ENCODE results near the gene TMEM119.
"Not testable (repeated sequence)": the region's sequence is repeated elsewhere in the genome, so short reads cannot be mapped to it uniquely, and the experiment has no call there.

TMEM119 gene

DNA sequence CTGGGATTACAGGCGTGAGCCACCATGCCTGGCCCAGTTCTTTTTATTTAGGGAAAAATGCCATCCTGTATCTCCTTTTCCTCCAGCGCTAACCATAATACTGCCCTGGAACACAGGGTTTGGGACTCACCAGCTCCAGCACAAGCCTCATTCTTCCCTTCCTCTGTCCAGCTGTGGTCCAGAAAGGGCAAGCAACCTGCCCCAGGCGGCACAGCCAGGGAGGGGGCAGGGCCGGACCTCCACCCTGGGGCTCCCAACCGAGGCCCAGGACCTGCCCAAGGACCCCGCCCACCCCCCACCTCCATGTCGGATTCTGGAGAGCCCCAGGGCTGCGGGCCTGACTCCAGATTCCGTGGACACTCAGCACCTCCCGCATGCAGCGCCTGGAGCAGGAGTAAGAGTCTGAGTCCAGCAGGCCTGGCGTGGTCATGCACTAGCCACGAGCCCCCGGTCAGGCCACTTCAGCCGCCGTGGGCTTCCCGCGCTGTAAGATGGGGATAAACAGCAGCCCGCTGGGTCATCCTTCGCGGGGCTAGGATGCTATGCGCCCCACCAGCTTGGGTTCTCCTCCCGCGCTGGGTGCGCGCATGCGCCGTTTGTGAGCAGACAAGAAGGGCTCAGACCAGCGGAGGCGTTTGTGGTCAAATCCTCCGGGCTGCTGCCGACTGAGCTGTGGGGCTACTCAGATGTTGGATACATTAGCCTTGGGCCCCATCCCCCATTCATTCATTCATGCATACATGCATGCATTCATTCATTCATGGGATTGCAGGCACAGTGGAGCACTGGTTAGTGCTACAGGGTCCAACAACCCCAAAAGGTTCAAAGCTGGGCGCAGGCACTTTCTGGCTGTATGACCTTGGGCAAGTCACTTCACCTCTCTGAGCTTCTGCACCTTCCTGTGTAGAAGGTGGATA, 16.3 kb downstream of the TMEM119 start:
- DNase-seq: no peak

DNA sequence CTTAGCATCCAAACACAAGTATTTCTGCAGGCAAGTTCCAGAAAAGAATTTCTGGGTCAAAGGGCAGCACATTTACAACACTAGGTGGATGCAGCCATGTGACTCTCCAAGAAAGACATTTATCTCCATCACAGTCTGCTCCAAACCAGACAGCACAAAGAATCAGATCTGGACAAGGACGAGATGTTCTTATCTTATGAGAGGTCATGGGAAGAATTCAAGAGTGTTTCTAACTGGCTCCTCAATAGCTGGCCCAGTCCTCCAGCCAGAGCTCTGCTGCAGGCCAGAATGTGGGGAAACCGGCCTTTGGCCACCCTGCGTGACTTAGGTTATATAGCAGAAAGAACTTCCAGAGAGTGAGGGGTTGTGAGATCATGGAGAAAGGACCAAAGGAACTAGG, 17.4 kb downstream of the TMEM119 start:
- DNase-seq: no peak

DNA sequence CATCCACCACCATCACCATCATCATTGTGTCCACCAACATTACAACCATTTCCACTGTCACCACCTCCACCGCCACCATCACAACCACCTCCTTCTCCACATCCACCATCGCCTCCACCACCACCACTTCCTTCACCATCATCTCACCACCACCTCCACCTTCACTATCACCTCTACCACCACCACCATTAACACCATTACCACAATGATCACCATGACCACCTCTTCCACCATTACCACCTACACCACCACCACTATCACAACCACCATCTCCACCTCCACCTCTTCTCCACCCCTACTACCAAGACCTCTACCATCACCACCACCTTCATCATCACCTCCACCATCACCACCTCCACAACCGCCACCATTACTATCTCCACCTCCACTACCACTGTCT, 19.1 kb downstream of the TMEM119 start:
- DNase-seq: no peak

DNA sequence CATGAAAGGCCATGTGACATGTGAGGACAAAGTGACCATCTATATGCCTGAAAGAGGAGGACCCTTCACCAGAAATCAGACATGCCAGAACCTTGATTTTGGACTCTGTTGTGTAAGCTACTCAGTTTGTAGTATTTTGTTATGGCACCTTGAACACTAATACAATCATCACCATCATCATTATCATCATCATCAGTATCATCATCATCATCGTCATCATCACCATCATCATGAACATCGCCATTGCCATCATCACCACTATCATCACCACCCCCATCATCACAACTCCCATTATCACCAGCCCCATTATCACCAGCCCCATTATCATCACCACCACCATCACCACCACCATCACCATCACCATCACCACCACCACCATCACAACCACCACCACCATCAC, 19.6 kb downstream of the TMEM119 start:
- DNase-seq: no peak

DNA sequence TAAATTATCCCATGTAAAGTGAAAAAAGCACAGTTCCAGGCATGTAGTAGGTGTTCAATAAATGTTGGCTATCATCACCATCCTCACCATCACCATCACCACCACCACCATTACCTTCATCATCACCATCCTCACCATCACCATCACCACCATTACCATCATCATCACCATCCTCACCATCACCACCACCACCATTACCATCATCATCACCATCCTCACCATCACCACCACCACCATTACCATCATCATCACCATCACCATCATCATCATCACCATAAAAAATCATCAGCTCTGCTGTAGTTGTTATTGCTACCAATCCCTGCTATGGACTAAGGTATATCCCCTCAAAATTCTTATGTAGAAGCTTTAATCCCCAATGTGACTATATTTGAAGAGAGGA, 20.4 kb downstream of the TMEM119 start:
- DNase-seq: no peak

DNA sequence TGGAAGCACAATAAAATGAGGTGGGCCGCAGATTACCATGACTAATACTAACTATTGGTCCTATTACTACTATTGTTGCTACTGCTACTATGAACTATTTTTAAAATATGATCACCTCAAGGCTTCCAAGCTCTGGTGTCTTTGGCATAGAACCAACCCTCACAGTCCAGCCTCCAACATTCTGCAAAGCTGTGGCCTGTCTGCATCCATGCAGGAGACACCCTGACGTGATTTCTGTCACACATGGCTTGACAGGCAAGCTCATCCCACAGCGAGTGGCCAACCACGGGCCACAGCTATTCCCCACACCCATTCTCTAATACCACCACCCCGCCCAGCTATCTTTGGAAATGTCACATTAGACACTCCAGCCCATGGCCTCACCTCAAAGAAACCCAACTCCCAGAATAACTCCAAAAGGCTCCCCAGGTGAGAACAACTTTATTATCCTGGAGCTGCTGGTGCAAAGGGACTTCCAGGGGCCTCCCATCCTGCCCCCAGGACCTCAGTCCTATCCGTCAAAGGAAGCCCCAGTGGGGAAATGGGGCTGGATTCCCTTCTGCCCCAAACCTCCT, 21.1 kb downstream of the TMEM119 start:
- DNase-seq: no peak

DNA sequence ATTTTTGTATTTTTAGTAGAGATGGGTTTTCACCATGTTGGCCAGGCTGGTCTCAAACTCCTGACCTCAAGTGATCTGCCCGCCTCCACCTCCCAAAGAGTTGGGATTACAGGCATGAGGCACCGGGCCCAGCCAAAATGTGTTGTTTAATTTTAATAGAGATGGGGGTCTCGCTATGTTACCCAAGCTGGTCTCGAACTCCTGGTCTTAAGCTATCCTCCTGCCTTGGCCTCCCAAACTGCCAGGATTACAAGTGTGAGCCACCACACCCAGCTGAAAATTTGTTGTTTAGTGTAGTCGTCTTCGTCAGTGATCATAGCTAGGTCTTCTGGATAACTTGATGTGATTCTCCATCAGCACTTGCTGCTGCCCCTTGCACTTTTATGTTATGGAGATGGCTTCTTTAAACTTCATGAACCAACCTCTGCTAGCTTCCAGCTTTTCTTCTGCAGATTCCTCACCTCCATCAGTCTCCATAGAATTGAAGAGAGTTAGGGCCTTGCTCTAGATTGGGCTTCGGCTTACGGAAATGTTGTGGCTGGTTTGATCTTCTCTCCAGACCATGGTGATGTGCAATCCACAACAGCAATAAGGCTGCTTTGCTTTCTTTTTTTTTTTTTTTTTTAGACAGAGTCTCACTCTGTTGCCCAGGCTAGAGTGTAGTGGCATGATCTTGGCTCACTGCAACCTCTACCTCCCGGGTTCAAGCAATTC, 22.5 kb downstream of the TMEM119 start:
- no peak for DNase-seq

DNA sequence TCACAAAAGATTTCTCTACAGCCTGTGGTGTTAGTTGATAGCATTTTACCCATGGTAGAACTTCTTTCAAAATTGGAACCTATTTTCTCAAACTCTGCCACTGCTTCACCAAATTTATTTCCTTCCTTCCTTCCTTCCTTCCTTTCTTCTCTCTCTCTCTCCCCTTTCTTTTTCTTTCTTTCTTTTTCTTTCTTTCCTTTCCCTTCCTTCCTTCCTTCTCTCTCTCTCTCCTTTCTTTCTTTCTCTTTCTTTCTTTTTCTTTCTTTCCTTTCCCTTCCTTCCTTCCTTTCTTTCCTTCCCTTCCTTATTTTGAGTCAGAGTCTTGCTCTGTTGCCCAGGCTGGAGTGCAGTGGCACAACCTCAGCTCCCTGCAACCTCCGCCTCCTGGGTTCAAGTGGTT, 23.6 kb downstream of the TMEM119 start:
- DNase-seq: not testable (repeated sequence)

DNA sequence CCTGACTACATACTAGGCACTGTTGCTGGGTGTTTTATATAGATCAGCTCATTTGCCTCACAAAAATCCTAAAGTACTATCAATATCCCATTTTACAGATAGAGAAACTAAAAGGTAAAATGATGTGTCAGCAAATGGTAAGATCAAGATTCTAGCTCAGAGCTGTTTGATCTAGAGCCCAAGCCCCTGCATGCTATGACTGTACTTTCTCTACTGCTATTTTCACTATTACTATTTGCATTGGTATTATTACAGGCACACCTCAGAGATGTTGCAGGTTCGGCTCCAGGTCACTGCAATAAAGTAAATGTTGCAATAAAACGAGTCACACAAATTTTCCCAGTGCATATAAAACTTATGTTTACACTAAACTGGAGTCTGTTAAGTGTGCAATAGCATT, 24.6 kb downstream of the TMEM119 start:
- DNase-seq: no peak

DNA sequence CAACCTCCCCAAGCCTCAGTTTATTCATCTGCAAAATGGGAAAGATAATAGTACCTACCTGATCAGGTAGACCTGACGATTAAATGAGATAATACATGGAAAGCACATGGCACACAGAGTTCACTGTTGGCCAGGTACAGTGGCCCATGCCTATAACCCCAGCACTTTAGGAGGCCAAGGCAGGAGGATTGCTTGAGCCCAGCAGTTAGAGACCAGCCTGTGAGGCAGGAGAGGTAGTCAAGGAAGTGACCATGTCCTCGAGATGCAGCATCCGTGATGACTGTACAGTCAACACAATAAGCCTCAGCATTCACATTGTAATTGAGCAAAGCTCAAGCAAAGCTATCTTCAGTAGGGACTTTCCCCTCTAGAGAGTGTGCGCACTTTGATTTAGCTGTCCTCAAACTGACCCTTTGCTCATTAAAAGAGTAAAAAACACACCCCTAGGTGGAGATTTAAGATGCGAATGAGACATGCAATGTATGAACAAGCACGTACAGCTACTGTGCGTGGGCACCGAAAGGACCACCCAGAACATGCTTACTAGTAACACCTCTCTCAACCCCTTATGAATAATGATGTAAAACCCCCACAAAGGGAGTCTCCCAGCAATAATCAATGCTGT, 25.6 kb downstream of the TMEM119 start:
- DNase-seq: no peak

DNA sequence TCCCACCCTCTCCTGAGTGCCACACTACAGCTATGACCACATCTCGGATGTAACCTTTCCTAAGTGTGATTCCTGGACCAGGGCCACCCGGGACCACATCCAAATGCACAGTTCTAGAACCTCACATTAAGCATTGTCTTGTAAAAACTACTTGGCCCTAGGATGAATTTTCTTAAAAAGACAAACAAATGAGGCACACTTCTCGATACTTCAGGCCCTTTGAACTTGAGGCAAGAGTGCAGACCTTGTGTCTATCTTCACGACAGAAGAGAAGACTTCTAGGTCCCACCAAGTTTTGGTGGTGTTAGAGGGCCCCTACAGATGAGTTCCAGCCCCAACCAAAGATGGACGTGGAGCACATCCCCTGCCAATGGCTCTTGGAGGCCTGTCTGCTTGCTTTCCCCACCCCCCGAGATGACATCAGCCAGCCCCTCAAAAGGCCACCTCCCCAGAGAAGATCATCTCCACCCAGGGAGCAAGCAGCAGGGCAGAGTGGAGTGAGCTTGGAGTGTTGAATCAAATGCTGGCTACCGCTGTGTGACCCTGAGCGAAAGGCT, 26.2 kb downstream of the TMEM119 start:
- DNase-seq: no peak

DNA sequence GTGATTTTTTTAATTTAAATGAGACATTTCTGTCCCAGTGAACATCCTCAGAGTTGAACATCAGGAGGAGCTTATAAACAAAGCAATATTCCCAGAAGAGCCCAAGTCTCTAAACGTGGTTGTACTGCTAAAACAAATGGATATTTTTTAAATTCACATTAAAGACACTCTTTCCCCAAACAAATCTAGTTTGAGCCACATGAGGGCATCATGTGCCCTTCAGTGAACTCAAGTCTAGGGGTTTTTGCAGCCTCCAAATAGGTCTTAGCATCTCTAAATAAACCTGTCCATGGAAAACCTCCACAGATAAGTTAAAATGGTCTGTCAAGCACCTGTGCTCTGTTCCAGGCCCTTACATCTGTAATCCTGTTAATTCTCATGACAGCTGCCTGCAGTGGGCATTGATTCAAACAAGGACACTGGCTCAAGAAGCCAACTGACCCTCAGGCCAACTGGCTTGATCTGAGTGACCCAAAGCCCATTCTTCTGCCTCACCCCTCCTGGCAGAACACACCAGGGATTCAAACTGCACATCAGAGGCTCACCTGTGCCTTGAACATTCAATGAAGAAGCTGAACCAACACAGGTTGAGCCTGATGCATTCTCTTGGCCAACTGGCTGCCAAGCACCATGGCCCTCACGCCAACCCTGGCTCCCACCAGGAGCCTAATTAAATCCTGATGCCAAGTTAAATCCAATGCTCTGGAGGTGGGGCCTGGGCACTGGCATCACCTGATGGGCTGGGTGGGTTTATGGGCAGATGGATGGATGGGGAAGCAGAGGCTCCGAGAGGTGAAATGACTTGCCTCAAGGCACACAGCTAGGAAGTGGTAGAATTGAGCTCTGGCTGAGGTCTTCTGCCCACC, 26.9 kb downstream of the TMEM119 start:
- no peak for DNase-seq

DNA sequence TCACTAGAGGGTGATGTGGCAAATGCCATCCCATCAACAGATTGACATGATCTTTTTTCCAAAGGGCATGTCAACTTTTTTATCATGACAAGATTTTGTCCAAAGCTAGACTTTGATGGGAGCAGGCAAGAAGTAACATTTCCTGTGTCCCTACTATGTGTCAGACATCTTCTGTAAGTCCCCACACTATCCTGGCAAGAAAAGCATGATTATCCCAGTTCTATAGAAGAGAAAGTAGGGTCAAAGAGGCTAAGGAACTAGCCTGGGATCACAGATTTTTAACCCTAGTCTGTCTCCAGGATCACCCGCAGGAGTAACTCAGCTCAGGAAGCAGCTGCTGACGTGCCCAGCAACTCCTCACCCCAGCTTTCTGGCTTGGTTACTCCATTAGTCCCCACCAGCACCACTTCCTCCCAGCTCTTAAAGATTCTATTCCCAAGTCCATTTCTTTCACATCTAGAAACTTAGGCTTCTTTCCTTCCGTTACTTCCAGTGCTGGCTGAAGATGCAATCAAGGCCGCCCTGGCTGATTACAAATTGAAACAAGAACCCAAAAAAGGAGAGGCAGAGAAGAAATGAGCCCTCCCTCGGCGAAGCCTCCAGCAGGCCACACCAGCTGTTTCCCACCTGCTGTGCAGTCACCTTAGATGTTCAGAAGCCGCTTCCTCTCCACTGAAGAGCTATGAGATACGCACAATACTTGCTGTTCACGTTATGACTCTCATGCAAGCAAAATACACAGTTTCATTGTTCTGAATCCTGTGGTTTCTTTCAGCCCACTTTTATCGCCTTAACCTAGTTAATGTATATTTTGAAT, 29.3 kb downstream of the TMEM119 start:
- DNase-seq: peak; percentile 79

DNA sequence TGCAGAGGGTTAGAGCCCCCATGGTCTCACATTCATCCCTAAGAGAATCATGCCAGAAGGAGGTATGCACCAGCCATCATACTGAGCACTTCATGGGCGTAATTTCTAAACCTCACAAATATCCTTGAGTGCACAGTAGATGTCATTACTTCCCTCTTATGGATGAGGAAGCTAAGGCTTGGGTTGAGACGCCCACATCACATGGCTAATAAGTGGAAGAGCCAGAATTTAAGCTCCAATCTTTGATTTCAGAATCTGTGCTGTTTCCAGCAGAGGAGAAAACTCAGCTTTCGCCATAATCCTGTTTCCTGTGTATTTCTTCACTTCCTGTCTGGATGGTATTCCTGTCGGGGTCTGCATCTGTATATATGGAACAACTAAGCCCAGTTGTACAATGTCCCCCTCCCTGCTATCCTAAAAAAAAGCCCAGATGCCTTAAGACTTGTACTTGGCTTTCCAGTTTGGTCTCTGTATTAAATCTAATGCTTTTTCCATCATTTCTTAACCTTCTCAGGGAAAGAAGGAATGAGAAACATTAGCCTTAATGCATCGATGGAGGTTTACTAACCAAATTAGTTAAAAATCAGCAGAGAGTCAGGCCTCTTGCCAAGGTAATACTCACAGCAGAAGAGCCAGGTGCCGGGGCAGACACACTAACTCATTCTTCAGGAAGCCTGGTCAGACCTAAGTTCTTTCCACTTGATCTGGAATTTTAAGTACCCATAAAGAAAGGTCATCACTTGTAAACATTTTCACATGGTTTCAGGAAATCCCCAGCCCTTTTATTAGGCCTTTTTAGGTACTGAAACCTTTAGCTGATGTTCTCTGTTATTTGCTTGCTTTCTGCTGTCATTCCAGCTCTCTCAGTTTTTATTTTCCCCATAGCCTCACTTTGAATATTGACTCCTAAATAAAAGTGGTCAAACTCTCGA, 30.2 kb downstream of the TMEM119 start:
- DNase-seq: peak; percentile 60

DNA sequence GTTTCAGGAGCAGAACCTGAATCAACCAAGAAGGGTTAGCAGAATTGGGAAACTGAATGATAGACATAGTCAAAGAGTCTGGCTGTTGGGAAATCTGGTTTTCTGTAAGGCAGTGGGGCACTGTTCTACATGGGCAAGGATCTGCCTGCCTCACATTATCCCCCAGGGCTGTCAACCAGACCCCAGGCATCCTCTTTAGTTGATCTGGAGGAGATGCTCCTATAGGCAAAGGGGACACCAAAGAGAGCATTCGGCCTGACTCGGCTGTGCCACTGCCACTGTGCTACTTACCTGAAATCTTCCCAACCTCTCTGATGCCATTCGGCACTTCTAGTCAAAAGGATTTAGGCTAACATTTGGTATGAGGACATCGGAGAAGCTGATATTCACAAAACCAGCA, 31.4 kb downstream of the TMEM119 start:
- DNase-seq: no peak

DNA sequence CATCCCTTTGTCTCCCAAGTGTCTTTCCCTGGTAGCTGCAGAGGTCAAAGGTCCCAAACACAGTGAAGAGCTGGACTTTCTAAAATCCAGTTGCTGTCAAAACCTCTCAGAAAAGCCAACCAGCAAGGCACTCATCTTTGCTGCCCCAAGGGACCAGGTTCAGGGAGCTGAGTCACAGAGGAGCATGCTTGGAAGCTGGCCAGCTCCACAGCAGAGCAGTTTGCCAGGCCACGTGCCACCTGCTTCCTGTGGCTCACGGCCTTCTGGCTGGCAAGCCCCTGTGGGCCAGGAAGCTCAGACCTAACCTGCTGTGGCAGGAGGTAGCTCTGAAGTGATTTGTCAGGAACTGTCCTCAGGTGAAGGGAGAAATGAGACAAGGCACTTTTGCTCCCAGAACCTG, 31.9 kb downstream of the TMEM119 start:
- peak; percentile 88 for DNase-seq

DNA sequence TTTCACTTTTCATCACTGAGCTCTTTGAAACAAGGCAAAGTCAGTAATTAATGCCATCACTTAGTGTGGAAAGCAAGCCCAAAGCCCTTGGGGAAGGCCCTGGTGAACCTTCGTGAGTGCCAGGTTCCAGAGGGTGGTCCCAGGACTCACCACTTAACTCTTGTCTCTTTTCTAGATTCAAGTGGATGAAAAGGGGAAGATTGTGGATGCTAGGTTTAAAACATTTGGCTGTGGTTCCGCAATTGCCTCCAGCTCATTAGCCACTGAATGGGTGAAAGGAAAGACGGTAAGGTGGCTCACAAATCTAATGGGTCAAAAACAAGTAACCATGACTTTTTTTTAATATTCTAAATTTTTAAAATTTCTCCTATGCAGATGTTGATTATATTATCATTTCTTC, 32.7 kb downstream of the TMEM119 start:
- DNase-seq: no peak

DNA sequence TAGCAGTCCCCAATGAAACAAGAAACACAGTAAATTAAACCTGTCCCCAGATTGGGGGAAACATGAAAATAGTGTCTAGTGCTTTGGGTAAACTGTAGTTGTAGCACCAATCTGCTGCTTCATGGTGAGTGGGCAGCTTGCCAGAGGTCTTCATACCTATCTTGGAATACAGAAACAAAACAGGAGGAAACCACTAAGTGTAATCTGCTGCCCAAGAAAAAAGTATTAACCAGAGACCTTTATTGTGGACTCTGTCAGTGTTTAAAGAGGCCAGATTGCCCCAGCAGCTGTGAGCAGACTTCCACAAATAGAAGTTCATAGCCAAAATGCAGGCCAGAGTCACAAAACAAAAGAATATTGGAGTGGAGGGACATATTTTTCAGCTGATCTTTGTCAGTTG, 33.2 kb downstream of the TMEM119 start:
- DNase-seq: no peak

DNA sequence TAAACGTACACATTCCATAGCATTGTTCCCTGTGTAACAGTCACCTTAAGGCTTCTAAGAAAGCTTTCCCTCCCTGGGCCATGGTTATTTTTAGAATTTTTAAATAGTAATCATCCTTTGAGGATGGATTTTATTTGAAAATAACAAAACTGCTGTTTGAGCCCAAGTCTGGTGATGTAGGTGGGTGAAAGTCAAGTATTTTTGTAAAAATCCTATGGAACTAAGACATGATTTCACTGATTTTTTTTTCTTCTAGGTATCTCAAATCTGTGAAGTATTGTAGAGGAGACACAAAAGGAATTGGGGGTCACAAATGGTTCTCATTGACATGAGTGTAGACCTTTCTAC, 34.1 kb downstream of the TMEM119 start:
- DNase-seq: no peak

DNA sequence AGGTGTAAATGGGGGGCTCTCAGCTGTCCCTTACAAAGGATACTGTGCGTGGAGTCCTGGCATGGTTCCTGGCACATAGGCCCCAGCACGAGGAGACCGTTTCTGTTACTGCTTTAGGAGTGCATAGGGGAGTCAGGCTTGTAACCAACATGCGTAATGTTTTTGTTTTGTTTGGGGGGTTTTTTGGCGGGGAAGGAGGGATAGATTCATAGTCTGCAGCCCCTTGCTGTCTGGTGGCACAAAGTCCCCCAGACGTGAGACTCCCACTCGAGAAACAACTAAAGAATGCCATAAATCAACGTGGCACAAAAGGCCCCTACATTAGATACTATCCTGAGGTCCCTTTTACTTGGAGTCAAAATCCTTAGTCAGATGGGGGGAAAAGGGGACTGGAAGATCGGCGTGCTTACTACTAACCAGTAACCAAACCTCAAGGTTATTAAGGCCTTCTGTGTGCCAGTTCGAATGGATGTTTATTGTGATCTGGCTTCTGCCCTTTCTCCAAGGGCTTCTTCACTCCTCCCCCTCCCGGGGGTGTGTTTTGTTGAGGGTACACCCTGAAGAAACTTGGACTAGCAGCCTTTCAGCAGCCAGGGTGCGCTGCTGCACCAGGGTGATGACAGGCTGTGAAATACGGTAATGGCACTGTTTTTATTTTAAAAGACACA, 34.6 kb downstream of the TMEM119 start:
- DNase-seq: peak; percentile 63
